Fibroblast of skin of left biceps (primary cell): ENCODE measurements around the gene SP2.

Experiments
- DNase-seq, 2 experiments: peaks; one replicate each; pipeline ENCODE4 v3.0.0-alpha.2; 2013; ENCODE audit warnings: low read depth in 2 of 2

The SP2 gene

DNA sequence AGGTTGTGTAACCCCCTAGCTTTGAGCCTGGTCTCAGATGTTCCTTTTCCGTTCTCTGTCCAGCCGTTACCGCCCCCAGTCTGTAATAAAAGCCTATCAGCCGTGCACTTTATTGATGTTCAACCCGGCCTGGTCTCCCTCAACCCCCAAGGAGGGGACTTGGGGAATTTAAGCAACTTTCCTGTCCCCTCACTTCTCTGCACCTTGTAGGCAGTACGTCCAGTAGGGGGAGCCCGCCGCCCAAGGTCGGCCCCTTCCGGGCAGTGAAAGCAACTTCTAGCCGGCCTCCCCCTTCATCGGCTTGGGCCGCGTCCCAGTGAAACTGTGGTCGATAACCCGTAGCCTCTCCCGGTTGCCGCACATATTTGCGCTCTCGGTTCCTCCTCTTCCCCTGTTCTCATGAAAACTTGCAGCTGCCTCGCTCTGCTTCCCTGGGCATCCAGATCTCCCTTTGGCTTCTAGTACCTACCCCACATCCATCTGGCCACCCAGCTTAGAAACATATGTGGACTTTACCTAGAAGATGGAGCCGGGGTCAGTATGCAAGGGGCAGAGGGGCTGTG, 53.2 kb downstream of the SP2 start:
- peak in 1 of 2 experiments; percentile 42 for DNase-seq

DNA sequence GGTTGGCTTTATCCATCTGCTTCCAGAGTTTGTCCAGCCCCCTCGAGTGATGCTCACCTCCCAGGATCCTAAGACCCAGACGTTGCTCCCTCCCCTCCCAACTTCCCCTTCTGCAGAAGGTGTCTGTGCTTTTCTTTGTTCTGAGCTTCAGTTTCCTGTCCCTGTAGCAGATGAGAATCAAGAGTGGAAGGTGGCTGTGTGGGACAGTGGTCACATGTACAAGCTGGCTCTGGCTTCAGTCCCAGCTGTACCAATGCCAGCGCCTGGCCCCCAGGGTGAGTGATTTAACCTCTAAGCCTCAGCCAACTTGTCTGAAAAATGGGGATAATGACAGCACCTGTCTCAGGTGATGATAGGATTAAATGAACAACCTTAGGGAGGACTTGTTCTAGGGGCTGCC, 53.9 kb downstream of the SP2 start:
- DNase-seq = no peak

DNA sequence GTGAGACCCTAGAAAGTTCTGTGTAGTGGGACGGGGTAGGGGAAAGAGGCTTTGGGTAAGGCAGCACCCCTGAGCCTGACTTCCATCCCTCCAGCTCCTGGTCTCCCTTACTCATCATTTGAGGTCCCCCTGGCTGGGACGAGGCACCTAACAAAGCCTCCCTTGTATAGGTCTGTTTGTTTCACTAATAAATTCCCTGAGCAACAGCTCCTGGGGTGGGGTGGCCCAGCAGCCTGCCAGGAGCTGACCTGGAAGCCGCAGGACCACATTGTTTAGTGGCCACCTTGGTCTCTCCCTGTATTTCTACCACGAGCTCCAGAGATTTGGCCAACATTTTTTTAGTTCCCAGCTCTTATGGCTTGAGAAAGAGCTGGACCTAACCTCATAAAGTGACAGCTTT, 54.4 kb downstream of the SP2 start:
- no peak for DNase-seq

DNA sequence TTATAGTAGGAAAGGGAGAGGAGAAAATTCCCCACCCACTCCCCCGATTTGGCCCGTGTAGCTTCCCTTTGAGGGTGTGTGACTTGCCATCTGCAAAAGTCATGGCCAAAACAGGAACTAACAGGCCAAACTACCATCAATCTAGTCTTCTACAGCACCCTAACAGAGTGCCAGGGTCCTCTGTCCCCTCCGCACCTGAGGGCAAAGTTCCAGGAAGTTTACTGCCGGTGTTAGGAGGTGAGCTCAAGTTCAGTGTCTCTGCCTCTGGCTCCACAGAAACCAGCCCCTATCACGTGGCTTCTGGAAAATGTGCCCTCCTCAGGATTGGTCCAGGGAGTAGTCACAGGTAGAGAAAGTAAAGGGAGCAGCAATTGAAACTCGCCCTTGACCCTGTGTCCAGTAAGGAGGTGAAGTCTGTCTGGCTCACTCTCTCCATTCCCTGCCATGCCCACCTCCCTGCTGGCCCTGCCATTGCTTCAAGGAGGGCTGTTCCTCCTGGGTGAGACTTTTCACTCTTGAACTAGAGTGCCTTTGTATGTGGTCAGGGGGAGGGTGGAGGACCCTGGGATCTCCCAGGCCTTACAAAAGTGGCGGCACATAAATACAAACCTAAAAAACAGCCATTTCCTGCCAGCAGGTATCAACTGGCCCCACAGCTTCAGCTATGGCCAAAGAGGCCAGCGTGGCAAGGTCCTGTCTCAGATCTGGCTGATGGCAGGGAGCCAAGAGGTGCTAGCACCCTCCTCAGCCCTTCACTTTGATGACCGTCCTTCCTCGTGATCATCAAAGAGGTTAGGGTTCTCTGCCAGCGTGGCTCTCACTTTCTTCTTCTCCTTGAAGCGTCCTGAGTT, 56.4 kb downstream of the SP2 start:
- DNase-seq = no peak

DNA sequence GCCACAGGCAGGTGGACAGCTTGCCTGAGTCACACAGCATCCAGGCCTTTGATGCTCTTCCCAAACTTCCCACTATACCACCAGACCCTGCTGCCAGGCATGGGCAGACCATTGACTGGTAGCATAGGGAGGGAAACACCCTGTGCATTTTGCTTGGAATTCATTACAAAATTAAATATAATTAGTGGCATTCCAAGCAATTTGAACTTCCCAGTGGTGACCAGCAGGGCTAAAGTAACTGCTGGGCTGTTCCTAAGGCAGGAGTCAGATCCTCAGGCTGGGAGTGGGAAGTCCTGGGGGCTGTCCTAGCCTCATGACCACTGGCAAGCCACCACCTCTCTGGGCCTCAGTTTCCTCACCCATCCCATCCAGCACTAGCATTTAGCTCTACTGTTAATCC, 57.9 kb downstream of the SP2 start:
- no peak for DNase-seq

DNA sequence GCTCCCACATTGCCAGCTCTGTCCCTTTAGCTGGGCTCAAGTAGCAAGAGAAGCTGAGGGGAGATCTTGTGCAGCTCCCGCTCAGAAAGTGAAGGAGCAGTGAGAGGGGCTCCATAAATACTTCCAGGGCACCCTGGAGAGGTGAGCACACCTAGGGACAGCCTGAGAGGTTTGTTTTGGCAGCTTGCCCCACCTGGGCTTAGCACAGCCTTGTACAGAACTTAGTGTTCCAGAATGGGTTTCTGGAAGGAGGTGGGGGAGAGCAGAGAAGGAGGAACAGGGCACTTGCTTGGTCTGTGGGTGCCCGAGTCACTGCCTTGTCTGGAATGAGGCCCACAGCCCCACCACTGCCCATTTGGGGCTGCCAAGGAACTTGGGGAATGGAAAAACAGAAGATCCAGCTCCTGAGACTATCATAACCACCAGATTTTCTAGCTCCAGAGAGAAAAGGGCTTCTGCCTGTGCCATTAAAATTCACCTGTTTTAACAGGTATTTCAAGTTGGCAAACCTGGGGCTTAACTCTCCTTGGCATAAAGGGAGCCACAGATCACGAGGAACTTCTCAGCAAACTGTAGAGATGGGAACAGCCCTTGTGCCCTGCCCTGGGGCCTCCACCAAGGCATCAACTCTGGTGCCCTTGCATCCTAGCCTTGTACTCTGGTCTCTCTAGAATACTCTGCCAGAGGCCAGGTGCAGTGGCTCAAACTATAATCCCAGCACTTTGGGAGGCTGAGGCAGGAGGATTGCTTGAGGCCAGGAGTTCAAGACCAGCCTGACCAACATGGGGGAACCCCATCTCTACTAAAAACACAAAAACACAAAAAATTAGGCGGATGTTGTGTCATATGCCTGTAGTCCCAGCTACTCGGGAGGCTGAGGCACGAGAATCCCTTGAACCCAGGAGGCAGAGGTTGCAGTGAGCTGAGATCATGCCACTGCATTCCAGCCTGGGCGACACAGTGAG, 59.7 kb downstream of the SP2 start:
- no peak for DNase-seq

DNA sequence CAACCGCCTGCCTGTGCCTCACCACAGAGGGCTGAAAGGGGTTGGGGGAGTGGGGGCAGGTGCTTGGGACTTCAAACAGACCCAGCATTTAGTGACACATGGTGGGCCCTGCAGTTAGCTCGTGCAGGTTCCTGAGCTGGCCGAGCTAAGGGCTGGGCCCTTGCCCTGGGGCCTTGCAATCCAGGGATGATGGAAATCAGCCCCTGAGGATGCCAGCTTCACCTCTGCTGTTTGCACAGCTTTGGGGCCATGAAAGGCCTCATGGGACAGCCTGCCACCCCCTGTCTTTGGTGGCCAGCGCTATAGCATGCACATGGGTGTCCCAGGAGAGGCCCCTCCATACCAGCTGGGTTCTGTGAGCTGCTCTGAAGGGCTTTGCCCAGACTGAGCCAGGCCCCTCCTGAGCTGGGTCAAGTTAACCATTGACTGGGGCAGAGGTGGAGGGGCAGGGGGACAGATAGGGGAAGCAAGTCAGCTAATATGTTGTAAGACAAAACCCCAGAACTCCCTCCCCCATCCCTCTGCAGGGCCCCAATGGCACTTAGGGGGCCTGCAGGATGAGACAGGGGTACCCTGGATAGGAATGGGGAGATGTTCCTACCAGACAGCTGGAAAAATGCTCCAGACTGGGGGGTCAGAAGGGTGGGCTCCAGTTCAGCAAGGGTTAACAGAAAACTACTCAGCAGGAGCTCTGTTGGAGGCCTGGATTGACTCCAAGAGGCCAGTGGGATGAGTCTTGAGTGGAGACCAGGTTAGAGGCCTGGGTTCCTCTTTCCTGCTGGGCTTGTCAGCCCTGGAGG, 61.0 kb downstream of the SP2 start:
- DNase-seq = no peak

DNA sequence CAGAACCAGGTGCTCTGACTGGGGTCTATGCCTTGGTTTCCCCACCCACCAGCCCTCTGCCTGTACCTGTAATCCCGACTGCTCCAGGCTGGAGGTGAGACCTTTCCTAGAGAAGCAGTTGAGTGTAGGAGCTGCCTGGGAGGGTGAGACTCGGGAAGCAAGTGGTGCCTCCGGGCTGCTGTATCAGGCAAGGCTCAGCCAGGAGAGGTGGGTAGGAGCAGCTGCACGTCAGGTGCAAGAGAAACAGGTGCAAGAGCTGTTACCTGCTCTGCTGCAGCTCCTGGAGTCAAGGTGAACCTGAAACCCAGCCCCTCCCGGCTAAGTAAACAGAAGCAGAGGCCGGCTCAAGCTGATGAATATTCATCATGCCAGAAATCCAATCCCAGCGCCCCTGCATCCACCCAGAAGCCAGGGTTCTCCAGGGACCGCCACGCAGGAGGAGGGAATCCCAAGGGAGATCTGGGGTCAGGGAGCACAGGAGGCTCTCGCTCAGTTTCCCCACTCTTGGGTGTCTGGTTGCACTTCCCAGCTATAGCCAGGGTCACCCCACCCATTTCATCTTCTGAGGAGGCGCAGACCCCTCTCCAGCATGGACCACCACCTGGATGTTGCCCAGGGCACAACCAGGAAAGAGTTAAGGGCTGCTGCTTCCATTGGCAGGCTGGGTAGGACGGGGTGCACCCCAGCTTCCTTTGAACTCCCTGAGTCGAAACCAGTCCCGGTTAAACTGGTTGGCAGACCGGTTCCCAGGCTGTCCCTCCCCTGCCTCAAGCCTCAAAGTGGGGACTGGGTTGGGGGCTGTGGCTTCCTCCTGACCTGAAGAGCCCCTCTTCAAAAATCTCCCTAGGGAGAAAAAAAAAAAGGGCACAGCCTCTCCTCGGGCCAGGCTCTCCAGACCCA, 61.8 kb downstream of the SP2 start, which contains the start of gene PRR15L:
Gene PRR15L, minus strand, starts transcription at position 293 of the 900 bp plus-strand sequence. CDS start 4,649 bp downstream, outside the sequence.
- no peak for DNase-seq

DNA sequence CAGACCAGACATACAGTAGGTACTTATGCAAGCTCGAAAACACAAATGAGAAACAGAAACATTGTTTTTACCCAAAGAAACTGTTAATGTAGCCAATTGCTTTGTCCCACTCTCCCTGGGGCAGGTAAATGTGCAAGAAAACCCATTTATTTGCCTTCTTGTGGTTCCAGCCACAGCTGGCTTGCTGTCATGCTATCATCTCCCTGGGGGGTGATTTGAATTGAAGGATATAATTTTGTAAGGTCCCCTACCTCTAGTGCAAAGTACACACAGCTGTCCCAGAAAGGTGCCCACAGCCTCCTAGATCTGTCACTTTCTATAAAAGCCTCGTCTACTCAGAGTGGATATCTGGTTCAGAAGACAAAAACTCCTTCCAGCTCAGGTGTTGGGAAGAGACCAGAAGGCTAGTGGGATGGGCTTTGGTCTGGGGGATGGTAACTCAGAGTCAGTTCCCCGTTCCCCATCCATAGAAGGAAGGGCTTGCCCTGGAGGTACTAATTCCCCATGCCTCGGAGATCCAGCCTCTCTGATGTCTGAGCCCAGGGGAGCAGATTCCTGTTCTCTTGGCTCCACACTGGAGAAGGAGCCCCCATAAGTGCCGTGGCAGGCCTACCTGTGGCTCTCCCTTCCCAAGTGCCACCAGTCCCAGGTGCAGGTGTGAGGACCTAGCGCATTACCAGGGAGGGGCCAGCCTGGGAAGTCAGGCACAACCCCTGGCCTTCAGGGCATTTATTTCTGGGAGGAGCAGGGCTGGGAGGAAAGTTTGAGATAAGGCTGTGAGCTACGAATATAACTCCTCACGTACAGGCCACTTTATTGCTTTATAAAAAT, 64.0 kb downstream of the SP2 start:
- no peak for DNase-seq

DNA sequence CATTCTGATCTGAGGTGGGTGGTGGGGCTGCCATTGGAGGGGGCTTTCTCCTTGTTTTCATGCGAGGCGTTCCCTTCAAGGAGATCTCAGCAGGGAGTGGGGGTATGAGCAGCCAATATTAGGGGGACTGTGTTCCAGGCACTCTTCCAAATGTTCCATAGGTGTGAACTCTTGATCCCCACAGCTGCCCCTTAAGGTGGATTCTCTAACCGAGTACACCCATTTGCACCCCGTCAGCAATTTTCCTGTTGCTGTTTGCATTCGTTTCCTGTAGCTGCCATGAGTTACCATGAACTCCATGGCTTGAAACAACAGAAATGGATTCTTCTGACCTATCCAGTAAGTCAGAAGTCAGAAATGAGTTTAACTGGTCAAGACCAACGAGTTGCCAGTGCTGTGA, 65.4 kb downstream of the SP2 start:
- no peak for DNase-seq

DNA sequence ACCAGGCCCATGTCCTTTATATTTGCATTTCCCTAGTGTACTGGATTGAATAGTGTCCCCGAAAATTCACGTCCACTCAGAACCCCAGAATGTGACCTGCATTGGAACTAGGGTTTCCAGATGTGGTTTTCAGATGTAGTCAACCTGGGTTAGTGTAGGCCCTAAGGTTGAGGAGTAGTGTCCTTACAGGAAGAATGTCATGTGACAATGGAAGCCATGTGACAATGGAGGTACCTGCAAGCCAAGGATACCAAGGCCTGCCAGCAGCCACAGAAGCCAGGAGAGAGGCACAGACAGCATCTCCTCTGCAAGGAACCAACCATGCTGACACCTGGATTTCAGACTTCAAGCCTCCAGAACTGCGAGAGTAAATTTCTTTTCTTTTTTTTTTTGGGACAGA, 66.9 kb downstream of the SP2 start:
- DNase-seq = no peak

DNA sequence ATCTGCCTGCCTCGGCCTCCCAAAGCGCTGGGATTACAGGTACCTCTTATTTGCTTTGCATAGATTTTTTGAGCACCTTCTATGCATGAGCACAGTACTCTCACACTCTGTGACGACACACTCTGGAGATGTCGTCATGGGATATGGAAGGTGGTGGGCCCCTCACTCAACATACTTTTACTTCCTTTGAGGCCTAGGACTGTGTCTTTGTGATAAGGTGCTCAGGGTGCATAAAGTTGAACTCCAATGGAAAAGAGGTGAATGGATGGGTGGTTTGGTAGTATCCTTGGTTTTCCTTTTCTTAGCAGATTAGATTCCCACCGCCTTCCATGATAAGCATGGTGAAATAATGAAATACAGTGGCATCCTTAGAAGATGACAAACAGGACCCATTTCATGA, 68.8 kb downstream of the SP2 start:
- DNase-seq = no peak

DNA sequence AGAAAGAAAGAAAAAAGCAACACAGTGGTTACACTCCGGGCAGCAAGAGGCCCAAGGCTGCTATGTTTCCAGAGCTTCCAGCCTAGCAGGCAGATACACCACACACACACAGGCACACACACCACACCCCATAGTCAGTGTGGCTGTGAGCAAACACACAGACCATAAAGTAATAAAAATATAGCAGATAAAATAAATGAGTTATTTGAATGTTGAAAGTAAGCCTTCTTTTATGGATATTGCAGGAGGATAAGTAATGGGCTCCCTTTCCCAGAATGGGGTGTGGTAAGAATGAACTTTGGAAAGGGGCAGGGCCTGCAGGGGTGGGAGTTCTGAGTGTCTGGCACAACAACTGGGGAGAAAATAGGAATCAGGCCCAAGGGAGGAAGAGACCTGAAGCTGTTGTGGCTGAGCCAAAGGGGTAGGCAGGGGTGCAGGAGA, 70.1 kb downstream of the SP2 start:
- DNase-seq = no peak

DNA sequence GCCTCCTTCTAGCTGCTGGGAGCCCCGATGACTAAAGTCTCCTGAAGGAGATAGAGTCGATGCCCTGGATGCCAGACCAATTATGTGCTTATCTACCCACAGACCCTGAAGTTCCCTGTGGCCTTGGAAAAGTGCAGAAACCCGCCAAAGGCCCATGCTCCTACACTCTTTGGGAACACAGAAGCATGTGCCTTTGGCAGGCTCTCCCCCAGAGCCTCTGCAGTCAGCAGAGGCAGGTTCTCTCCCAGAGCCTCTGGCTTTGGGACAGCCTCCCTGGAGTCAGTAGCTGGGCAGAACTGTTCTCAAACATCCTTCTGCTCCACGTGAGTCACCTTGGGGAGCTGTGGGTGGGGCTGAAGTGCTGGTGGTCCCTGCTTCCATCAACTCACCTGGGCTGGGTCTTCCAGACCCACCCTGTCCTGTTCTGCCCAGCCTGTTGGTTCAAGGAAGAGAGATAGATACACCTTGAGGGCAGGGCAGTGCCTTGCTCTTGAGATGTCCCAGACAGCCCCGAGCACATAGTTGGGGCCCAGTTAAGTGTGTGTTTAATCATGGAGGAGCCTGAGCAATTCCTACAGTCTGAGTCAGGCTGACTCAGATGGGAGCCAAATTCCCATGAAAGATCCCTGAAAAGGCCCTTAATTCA, 71.7 kb downstream of the SP2 start:
- DNase-seq = peak; percentile 50 to 51

DNA sequence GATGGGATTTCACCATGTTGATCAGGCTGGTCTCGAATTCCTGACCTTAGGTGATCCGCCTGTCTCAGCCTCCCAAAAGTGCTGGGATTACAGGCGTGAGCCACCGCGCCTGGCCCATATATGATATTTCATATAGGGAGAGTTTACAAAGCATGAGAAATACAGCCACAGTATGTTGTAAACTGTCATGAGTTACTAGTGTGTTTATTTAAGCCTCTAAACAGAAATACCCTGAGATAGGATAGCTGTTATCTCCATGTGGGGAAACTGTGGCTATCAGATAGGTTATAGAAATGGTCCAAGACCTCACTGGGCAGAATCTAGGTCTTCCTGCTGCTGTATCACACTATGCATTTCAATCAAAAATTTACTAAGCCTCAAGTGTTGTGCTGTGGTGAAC, 72.8 kb downstream of the SP2 start:
- no peak for DNase-seq

DNA sequence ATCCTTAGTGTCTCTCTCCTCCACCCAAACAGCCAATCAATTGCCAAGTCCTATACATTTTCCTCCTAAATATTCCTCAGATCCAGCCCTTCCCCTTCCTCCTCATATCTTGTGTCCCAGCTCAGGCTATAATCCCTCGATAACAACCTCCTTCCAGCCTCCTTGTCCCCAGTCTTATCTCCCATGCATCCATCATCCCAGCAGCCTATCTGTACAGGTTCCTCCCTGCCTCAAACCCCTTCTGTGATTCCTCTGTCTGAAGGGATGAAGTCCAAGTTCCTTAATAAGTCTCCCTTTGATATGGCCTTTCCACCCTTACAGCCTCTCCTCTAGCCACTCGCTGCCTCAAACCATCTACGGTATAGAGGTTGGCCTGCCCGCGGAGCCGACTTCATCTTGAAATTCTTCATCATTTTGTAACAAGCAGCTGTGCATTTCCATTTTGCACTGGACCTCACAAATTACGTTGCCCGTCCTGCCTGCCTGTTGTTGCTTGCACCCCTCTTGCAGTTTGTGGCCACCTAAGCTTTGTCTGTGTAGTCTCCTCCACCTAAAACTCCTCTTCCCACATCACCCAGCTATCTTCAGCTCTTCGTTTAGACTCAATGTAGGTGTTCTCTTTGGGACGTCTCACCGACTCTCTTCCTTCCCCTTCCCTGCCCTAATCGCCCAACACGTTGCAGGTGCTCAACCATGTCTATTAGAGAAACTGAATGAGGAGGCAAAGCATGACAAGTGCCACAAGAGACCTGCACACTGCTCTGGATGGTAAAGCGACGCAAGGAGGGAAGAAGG, 74.1 kb downstream of the SP2 start:
- no peak for DNase-seq

DNA sequence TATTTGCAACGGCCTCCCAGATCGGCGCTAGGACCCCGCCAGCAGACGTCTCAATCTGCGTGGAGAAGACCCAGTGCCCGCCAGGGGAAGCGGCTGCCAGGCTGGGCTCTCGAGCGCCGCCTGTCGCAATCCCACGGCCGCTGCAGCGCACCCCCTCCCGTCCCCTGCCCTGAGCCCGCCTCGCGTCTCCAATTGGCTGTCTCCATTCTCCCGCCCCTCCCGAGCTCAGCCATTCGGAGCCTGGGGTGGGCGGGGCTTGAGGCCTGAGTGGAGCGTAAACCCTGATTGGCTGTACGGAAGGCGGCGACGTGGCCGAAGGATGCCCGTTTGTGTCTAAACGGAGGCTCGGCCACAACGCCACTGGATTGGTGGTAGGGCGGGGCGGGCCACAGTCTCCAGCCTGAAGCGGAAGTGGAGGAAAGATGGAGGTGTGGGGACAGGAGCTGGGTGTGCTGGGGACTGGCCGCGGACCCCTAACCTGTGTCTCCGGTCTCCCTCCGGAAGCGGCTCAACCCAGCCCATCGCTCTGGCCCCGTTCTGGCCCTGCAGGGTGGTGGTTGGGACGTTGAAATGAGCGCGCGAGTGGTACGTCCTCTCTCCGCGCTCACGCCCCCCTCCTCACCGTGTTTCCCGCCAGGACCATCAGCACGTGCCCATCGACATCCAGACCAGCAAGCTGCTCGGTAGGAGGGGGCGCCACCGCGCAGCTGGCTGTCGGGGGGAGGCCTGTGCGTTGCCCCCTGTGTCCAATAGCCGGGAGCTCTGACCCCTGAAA, 74.9 kb downstream of the SP2 start, which contains the start of gene CDK5RAP3:
Gene CDK5RAP3, plus strand, starts transcription at position 389 of the 775 bp plus-strand sequence. Its CDS starts 34 bp downstream, at position 423.
- peak; percentile 97 to 98 for DNase-seq
